ENCODE data around the gene GRIN2A.

The GRIN2A gene

DNA sequence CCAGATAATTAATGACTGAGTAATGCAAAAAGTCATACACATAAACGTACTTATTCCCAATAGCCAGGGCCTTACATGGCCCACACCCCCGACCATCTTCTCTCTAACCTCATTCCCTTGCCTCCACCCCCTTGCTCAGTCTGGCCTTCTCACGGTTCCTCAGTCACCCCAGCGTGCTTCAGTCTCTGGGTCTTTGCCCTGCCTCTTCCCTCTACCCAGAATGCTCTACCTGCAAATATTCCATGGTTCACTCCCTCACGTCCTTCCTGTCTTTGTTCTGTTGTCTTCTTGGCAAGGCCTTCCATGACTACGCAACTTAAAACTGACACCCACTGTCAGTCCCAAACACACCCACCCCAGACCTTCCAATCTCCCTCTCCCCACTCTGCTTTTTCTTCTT is 468.3 kb downstream of the GRIN2A start:
- TF ChIP-seq, protein P1, sequence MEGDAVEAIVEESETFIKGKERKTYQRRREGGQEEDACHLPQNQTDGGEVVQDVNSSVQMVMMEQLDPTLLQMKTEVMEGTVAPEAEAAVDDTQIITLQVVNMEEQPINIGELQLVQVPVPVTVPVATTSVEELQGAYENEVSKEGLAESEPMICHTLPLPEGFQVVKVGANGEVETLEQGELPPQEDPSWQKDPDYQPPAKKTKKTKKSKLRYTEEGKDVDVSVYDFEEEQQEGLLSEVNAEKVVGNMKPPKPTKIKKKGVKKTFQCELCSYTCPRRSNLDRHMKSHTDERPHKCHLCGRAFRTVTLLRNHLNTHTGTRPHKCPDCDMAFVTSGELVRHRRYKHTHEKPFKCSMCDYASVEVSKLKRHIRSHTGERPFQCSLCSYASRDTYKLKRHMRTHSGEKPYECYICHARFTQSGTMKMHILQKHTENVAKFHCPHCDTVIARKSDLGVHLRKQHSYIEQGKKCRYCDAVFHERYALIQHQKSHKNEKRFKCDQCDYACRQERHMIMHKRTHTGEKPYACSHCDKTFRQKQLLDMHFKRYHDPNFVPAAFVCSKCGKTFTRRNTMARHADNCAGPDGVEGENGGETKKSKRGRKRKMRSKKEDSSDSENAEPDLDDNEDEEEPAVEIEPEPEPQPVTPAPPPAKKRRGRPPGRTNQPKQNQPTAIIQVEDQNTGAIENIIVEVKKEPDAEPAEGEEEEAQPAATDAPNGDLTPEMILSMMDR (IDR thresholded peaks at IDR 0.05; ENCODE audit: borderline replicate concordance, insufficient read depth, low read depth, low read length), result no peak
- no peak overlapping the region for H3K4me3 ChIP-seq (ENCODE audit: low read depth, low read length)

DNA sequence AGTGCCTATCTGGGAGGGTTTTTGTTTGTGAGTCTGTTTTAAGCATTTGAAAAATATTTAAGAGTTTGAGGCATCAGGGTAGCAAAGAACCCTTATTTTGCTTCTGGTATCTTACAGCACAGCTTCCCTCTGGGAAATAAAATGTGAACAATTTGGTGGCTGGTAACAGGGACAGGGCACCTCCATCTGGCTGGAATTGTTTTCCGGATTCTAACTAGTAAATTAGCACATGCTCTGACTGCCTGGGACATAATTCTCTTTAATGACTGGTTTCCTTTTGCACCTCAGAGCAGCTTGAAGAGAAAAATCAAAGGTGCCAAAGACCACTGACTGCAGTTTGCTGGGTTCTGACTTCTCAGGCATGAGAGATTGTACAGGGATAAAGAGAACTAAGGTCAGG is 469.1 kb downstream of the GRIN2A start:
- TF ChIP-seq, protein P1 (IDR thresholded peaks at IDR 0.05; ENCODE audit: borderline replicate concordance, insufficient read depth, low read depth, low read length), result no peak
- H3K4me3 ChIP-seq (ENCODE audit: low read depth, low read length), result no peak overlapping the region

DNA sequence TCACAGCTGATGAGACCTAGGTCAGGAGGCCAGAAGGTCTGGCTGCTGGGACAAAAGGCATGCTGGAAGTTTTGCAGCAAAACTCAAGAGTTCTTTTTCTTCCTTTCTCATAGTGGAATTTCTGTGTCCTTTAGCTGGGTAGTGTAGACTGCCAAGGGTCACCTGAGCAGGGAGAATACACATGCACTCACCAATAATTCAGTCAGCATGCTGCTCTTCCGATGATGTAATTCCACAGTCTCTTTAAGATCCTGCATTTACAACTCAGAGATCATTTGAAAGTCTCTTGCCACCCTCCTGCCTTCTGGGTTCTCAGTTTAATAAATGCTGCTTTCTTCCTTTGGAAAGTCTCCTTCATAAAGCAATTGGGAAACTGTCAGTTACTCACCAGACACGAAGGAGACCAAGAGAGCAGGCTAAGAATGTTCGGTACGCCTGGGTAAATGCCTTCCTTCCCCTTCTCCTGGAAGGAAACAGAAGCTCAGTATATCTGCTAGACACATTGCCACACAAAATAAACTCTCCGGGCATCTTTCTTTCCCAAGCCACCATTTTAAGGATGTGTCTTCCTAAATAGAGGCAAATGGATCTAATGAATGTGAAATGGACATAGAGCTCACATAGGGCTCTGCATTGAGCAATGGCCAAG is 473.1 kb downstream of the GRIN2A start:
- TF ChIP-seq, protein P1 (IDR thresholded peaks at IDR 0.05; ENCODE audit: borderline replicate concordance, insufficient read depth, low read depth, low read length), result no peak
- no peak overlapping the region for H3K4me3 ChIP-seq (ENCODE audit: low read depth, low read length)

DNA sequence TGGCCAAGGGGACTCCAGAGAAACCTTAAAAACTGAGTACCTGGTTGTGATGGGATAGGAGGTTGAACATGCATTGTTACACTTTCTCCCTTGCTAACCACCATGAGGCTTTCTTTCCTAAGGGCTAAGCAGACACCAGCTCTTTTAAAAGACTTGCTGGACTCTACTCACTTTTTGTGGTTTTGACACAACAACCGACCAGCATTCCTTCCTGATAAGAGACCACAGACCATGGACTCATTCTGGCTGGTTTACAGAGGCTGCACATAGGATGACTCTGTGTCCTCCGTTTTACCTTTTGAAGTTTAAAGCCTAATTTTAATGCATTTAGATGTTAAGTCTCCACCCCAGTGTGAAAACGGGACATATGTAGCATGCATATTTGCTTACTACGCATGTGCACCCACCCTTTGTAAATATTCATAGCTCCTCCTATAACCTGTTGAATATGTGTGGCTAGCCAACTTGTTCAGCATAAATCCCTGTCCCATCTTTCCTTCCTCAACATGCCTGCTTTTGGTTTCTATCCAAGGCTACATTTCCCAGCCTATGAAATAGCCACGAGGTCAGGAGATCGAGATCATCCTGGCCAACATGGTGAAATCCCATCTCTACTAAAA is 475.9 kb downstream of the GRIN2A start:
- TF ChIP-seq, protein P1 (IDR thresholded peaks at IDR 0.05; ENCODE audit: borderline replicate concordance, insufficient read depth, low read depth, low read length), result no peak
- no peak overlapping the region for H3K4me3 ChIP-seq (ENCODE audit: low read depth, low read length)

DNA sequence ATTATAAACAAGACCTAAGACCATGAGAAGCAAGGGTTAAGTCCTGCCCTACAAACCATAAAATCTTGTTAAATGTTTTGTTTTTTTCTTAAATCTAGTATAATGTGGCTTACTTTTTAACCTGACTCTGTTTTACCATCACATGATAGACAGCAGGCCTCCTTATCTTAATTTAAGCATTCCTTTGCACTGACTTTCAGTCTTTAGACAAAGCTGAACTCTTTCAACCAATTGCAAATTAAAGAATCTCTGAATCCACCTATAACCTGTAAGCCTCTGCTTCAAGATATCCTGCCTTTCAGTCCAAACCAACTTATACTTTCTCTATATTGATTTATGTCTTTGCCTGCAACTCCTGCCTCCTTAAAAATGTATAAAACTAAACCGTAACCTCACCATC is 478.5 kb downstream of the GRIN2A start:
- no peak overlapping the region for H3K4me3 ChIP-seq (ENCODE audit: low read depth, low read length)
- TF ChIP-seq, protein P1 (IDR thresholded peaks at IDR 0.05; ENCODE audit: borderline replicate concordance, insufficient read depth, low read depth, low read length), result no peak
